ENCODE results near the gene FOXC1.

Gene FOXC1

DNA sequence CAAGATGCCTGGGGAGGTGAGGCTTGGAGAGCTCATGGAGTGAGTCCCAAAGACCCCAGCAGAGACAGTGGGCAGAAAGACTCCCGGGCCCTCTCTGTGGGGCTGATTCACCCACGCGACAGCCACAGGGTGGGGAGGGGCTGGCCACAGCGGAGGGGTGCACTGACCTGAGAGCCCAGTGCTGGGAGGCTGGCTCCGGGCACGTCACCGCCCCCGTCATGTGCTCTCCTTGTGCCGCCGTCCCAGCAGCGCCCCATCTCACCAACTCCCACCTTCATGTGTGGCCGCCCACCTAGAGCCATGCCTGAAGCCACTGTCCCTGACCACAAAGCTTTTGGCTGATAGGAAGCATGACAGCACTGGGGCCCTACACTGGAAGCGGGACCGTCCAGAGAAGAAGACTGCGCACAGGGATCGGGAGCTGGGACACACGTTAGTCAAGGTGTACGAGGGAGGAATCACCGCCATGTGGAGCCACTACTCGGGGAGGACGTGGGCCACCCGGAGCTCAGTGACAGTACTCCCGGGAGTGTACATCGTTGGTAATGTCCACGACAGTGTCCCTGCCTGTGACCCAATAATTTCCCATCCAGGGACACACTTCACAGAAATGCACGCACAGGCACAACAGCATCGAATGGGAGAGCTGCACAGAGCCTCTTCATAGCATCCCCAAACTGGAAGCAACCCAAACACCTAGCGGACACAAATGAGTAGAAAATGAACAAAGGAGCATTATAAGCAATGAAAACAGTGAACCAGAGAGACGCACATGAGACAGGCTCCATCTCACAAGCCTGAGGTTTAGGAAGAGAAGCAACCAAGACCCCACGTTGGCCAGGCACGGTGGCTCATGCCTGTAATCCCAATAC is 28.4 kb upstream of the FOXC1 start:
- TF ChIP-seq, protein P1, sequence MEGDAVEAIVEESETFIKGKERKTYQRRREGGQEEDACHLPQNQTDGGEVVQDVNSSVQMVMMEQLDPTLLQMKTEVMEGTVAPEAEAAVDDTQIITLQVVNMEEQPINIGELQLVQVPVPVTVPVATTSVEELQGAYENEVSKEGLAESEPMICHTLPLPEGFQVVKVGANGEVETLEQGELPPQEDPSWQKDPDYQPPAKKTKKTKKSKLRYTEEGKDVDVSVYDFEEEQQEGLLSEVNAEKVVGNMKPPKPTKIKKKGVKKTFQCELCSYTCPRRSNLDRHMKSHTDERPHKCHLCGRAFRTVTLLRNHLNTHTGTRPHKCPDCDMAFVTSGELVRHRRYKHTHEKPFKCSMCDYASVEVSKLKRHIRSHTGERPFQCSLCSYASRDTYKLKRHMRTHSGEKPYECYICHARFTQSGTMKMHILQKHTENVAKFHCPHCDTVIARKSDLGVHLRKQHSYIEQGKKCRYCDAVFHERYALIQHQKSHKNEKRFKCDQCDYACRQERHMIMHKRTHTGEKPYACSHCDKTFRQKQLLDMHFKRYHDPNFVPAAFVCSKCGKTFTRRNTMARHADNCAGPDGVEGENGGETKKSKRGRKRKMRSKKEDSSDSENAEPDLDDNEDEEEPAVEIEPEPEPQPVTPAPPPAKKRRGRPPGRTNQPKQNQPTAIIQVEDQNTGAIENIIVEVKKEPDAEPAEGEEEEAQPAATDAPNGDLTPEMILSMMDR (IDR thresholded peaks at IDR 0.05; ENCODE audit: poor library complexity, severe bottlenecking) = no peak
- no peak for DNase-seq (ENCODE audit: low spot score)
- H3K27me3 ChIP-seq (ENCODE audit: insufficient read depth, poor library complexity, severe bottlenecking) = no peaks in the 10 kb centered on the region
- H3K27ac ChIP-seq (ENCODE audit: poor library complexity, severe bottlenecking) = no peak overlapping the region
- H3K4me3 ChIP-seq (ENCODE audit: severe bottlenecking) = no peak overlapping the region
- ATAC-seq (ENCODE audit: low read depth) = no peak
- H3K36me3 ChIP-seq (ENCODE audit: low read depth) = no peaks in the 10 kb centered on the region
- no peaks in the 10 kb centered on the region for H3K4me1 ChIP-seq (ENCODE audit: insufficient read depth, poor library complexity, severe bottlenecking)
- H3K9me3 ChIP-seq (ENCODE audit: severe bottlenecking) = no peaks in the 10 kb centered on the region

DNA sequence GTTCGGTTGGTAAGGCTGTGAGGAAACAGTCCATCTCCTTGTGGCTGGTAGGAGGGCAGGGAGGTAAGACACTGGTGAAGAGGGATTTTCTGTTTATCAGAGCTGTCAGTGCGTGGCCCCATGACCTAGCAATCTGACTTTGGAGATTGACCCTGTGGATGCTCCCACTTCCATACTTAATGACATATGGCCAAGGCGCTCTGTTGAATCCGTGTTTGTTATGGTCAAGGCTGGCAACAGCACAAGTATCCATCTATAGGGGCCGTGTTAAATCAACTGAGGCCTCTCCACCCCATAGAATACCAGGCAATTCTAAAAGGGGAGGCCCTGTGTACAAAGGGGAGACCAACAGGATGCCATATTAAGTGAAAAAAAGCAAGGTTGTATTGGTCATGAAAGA is 25.6 kb upstream of the FOXC1 start:
- no peaks in the 10 kb centered on the region for H3K36me3 ChIP-seq (ENCODE audit: low read depth)
- H3K9me3 ChIP-seq (ENCODE audit: severe bottlenecking) = no peaks in the 10 kb centered on the region
- TF ChIP-seq, protein P1 (IDR thresholded peaks at IDR 0.05; ENCODE audit: poor library complexity, severe bottlenecking) = no peak
- H3K27ac ChIP-seq (ENCODE audit: poor library complexity, severe bottlenecking) = no peak overlapping the region
- H3K27me3 ChIP-seq (ENCODE audit: insufficient read depth, poor library complexity, severe bottlenecking) = no peaks in the 10 kb centered on the region
- no peak for DNase-seq (ENCODE audit: low spot score)
- ATAC-seq (ENCODE audit: low read depth) = no peak
- no peak overlapping the region for H3K4me3 ChIP-seq (ENCODE audit: severe bottlenecking)
- H3K4me1 ChIP-seq (ENCODE audit: insufficient read depth, poor library complexity, severe bottlenecking) = no peaks in the 10 kb centered on the region

DNA sequence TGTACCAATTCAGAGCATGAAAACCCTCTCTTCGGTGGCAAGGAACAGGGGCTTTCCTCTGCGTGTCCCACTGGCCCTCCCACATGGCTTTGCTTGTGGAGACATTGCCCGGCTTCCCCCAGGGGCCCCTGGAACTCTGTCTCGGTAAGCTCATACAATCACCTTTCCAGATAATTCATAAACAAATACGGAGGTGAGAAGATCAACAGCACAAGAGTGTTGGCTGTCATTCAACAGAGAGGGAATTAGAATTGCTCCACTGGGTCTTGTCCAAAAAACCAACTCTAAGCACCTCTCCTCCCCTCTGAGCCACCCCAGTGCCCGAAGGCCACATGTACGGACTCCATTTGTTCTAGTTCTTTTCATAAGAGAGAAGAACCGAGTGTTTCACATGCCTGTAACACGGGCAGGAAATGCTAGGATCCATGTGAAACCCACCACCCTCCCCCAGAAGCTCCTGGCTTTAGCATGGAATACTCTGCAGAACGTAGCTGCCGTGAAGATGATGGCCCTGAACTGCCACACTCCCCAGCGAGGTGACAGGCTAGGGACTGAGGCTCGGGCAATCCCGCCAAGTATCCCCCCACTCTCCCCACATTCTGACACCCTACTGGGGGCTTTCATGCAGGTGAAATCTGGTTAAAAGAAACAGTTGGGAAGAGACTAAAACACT is 24.6 kb upstream of the FOXC1 start:
- Histone ChIP-seq H3K27me3 (ENCODE audit: insufficient read depth, poor library complexity, severe bottlenecking) (no peaks in the 10 kb centered on the region), H3K9me3 (ENCODE audit: severe bottlenecking) (no peaks in the 10 kb centered on the region), H3K27ac (ENCODE audit: poor library complexity, severe bottlenecking) (no peak overlapping the region), H3K4me1 (ENCODE audit: insufficient read depth, poor library complexity, severe bottlenecking) (no peaks in the 10 kb centered on the region), H3K4me3 (ENCODE audit: severe bottlenecking) (no peak overlapping the region), H3K36me3 (ENCODE audit: low read depth) (no peaks in the 10 kb centered on the region)
- DNase-seq (ENCODE audit: low spot score) = no peak
- TF ChIP-seq, protein P1 (IDR thresholded peaks at IDR 0.05; ENCODE audit: poor library complexity, severe bottlenecking) = no peak
- ATAC-seq (ENCODE audit: low read depth) = no peak

DNA sequence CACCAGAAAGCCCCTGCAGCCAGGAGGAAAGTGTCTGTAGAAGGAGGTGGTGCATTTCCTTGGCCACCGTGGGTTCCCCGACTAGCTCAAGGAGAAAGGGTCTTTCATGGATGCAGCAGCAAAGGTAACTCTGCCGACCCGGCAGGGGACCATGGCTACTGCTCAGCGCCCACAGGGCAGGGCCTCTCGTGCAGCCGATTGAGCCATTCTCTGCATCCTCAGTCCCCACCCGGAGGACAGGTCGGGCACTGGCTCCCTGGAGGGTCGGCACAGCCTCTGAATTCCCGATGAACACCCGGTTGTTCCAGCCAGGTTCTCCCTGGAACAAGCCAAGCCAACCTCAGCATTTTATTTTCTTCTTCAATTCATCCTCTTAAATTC is 24.1 kb upstream of the FOXC1 start:
- Histone ChIP-seq H3K27me3 (ENCODE audit: insufficient read depth, poor library complexity, severe bottlenecking) (no peaks in the 10 kb centered on the region), H3K36me3 (ENCODE audit: low read depth) (no peaks in the 10 kb centered on the region), H3K27ac (ENCODE audit: poor library complexity, severe bottlenecking) (no peak overlapping the region), H3K4me1 (ENCODE audit: insufficient read depth, poor library complexity, severe bottlenecking) (no peaks in the 10 kb centered on the region), H3K9me3 (ENCODE audit: severe bottlenecking) (no peaks in the 10 kb centered on the region), H3K4me3 (ENCODE audit: severe bottlenecking) (no peak overlapping the region)
- TF ChIP-seq, protein P1 (IDR thresholded peaks at IDR 0.05; ENCODE audit: poor library complexity, severe bottlenecking) = no peak
- ATAC-seq (ENCODE audit: low read depth) (no peak), DNase-seq (ENCODE audit: low spot score) (no peak)

DNA sequence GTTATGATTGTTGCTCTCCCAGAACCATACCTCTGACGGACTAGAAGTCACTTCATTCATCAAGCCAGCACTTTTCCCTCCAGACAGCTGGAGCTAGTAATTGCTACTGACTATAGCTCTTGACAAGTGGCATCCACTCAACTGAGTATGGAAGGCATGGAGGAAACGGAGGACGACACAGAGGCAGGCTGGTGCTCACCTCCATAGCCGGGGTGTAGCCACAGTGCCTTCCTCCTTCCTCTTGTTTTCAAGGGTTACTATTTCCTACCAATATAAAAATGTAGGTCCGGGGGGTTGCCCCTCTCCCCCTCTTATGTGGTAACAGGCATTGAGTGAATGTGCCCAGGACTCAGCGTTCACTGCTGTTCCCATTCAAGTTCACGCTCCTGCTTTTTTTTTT is 23.5 kb upstream of the FOXC1 start:
- no peaks in the 10 kb centered on the region for H3K36me3 ChIP-seq (ENCODE audit: low read depth)
- no peak for DNase-seq (ENCODE audit: low spot score)
- no peaks in the 10 kb centered on the region for H3K4me1 ChIP-seq (ENCODE audit: insufficient read depth, poor library complexity, severe bottlenecking)
- ATAC-seq (ENCODE audit: low read depth) = no peak
- no peaks in the 10 kb centered on the region for H3K27me3 ChIP-seq (ENCODE audit: insufficient read depth, poor library complexity, severe bottlenecking)
- H3K27ac ChIP-seq (ENCODE audit: poor library complexity, severe bottlenecking) = no peak overlapping the region
- peaks cover 2% of the 10 kb centered on the region for H3K9me3 ChIP-seq (ENCODE audit: severe bottlenecking)
- TF ChIP-seq, protein P1 (IDR thresholded peaks at IDR 0.05; ENCODE audit: poor library complexity, severe bottlenecking) = no peak
- no peak overlapping the region for H3K4me3 ChIP-seq (ENCODE audit: severe bottlenecking)
